Endothelial cell of umbilical vein (primary cell): ENCODE data around the gene OR52E8. TPM values are rescaled to one million over a fixed set of nuclear protein-coding genes. Genes with fewer than 3 reads are reported as not detected.

Experiments used
- BruUV-seq: library from RNA; stranded (reverse); fragments of 400-500 nt; replicated peaks from 2 replicates; lab custom pipeline; 2021; lab: Mats Ljungman, UMichigan
- CTCF ChIA-PET: fragments of 300-600, 350-600 bp; sonication (Branson Sonifier 250); formaldehyde crosslinking; loops from one replicate; lab custom pipeline; 2021; ENCODE audit warnings: antibody characterized with exemption, inconsistent platforms; lab: Charles Lee
- POLR2A ChIA-PET: fragments of 300-600, 350-600 bp; sonication (Branson Sonifier 250); formaldehyde crosslinking; loops from one replicate; lab custom pipeline; 2021; ENCODE audit warnings: antibody characterized with exemption, inconsistent platforms; lab: Charles Lee
- DNase-seq: peaks from one replicate; pipeline ENCODE4 v3.0.0-alpha.2; 2011; ENCODE audit warnings: low read depth, low spot score
- FAIRE-seq: peaks from 2 replicates; lab custom pipeline; 2011; peaks lifted over from hg19 to GRCh38; lab: Jason Lieb, UNC
- H2AFZ ChIP-seq: 2 replicates; pipeline ENCODE4 v1.6.0; 2012; ENCODE audit warnings: low read depth, low read length, control low read depth, inconsistent platforms
- H3K27ac ChIP-seq: 2 replicates; pipeline ENCODE4 v1.5.1; 2011; ENCODE audit warnings: low read depth, mild to moderate bottlenecking, control low read depth, low read length, moderate library complexity; ENCODE audit not compliant: insufficient read depth
- H3K27me3 ChIP-seq, 2 experiments: 2 replicates each; pipeline versions ENCODE4 v1.6.0 to v1.6.1; 2011; ENCODE audit warnings: low read length in 2 of 2, mixed read lengths in 1 of 2; ENCODE audit not compliant: control insufficient read depth in 2 of 2, insufficient read depth in 2 of 2
- H3K36me3 ChIP-seq, 2 experiments: 2 replicates in 1 of 2; 3 replicates in 1 of 2; pipeline ENCODE4 v1.5.1; 2011; ENCODE audit warnings: low read length in 2 of 2, mild to moderate bottlenecking in 1 of 2, moderate library complexity in 1 of 2; ENCODE audit not compliant: control insufficient read depth in 2 of 2, insufficient read depth in 2 of 2; ENCODE audit errors: extremely low read depth in 1 of 2
- H3K4me1 ChIP-seq: 3 replicates; pipeline ENCODE4 v1.5.1; 2011; ENCODE audit warnings: mild to moderate bottlenecking, low read length; ENCODE audit not compliant: control insufficient read depth, insufficient read depth; ENCODE audit errors: extremely low read depth
- H3K4me2 ChIP-seq: 2 replicates; pipeline ENCODE4 v1.6.1; 2011; ENCODE audit warnings: low read length, control low read depth, mixed read lengths; ENCODE audit not compliant: insufficient read depth
- H3K4me3 ChIP-seq, 3 experiments: fragments of 200-600 bp in 1 of 3; sonication (generic), shearing (Covaris generic) in 1 of 3; replicated peaks in 1 of 3; 2 replicates each; pipeline ENCODE4 v1.5.1; 2011 to 2016; ENCODE audit warnings: control low read depth in 3 of 3, low read length in 3 of 3, mild to moderate bottlenecking in 2 of 3, inconsistent platforms in 1 of 3, low read depth in 1 of 3, moderate library complexity in 1 of 3; ENCODE audit not compliant: insufficient read depth in 1 of 3
- H3K79me2 ChIP-seq: 2 replicates; pipeline ENCODE4 v1.6.0; 2012; ENCODE audit warnings: low read length, inconsistent platforms; ENCODE audit not compliant: control insufficient read depth, insufficient read depth
- H3K9ac ChIP-seq: replicated peaks from 2 replicates; pipeline ENCODE3; 2011; ENCODE audit warnings: low read length, control low read depth; ENCODE audit not compliant: insufficient read depth; ENCODE audit errors: extremely low read depth
- H3K9me1 ChIP-seq: replicated peaks from 3 replicates; pipeline ENCODE4 v1.6.0; 2011; ENCODE audit warnings: mild to moderate bottlenecking, low read length; ENCODE audit not compliant: control insufficient read depth, insufficient read depth; ENCODE audit errors: extremely low read depth
- H3K9me3 ChIP-seq: replicated peaks from 2 replicates; pipeline ENCODE4 v1.5.1; 2012; ENCODE audit warnings: low read length, inconsistent platforms; ENCODE audit not compliant: control insufficient read depth, insufficient read depth
- H4K20me1 ChIP-seq: replicated peaks from 2 replicates; pipeline ENCODE3; 2011; ENCODE audit warnings: mild to moderate bottlenecking, low read length; ENCODE audit not compliant: control insufficient read depth, insufficient read depth; ENCODE audit errors: extremely low read depth
- CTCF ChIP-seq, 2 donors: IDR thresholded peaks; 1 replicate in 1 of 2; 2 replicates in 1 of 2; pipeline ENCODE4 v1.5.1; 2011; ENCODE audit warnings: low read length in 2 of 2, mild to moderate bottlenecking in 2 of 2, moderate library complexity in 2 of 2, control low read depth in 1 of 2, inconsistent platforms in 1 of 2, low read depth in 1 of 2; ENCODE audit not compliant: insufficient read depth in 1 of 2; ENCODE audit errors: extremely low read depth in 1 of 2
- EZH2 ChIP-seq: IDR thresholded peaks from 2 replicates; pipeline ENCODE4 v1.6.1; 2012; ENCODE audit warnings: borderline replicate concordance, low read depth, mild to moderate bottlenecking, moderate library complexity, low read length, inconsistent platforms; ENCODE audit not compliant: severe bottlenecking
- FOS ChIP-seq: IDR thresholded peaks from 2 replicates; pipeline ENCODE4 v1.6.1; 2011; ENCODE audit warnings: mild to moderate bottlenecking, low read length, moderate library complexity, borderline replicate concordance; ENCODE audit not compliant: insufficient read depth
- GATA2 ChIP-seq: IDR thresholded peaks from 2 replicates; pipeline ENCODE4 v1.7.0; 2011; ENCODE audit warnings: low read depth, mild to moderate bottlenecking, moderate library complexity, mixed read lengths, low read length; ENCODE audit not compliant: insufficient read length, insufficient read depth
- JUN ChIP-seq: IDR thresholded peaks from 2 replicates; pipeline ENCODE4 v1.6.1; 2011; ENCODE audit warnings: borderline replicate concordance, low read depth; ENCODE audit not compliant: insufficient read length, insufficient read depth
- MYC ChIP-seq: IDR thresholded peaks from one replicate; pipeline ENCODE4 v1.6.1; 2011; ENCODE audit warnings: mild to moderate bottlenecking, low read depth, low read length
- POLR2A ChIP-seq: IDR thresholded peaks from 2 replicates; pipeline ENCODE4 v1.6.1; 2012; ENCODE audit warnings: low read depth, mild to moderate bottlenecking, control low read depth, low read length
- POLR2AphosphoS5 ChIP-seq: IDR thresholded peaks from 2 replicates; pipeline ENCODE4 v1.6.1; 2012; ENCODE audit warnings: low read depth, mild to moderate bottlenecking, control low read depth, low read length, moderate library complexity; ENCODE audit not compliant: insufficient read depth
- dilution Hi-C: fragments of 300-500 bp; cut with MboI; formaldehyde crosslinking; loops from one replicate; pipeline ENCODE4 v1.15.0; 2019; ENCODE audit warnings: low sequenced_read_pairs; ENCODE audit not compliant: extremely low pct_ligation_motif_present
- intact Hi-C: fragments of 100-400 bp; cut with micrococcal nuclease; formaldehyde crosslinking; loops from one replicate; pipeline ENCODE4 v1.10.0; 2022
- polyA plus RNA-seq, 4 experiments: library from polyadenylated mRNA; depleted of rRNA in 3 of 4; stranded (reverse) in 3 of 4; unstranded in 1 of 4; fragments of >200 nt; gene quantifications; 2 replicates each; pipeline versions ENCODE4 v1.2.1 to v1.2.3, GENCODE V29; 2011 to 2012; ENCODE audit warnings: missing spikeins in 1 of 4
- total RNA-seq: library from RNA; stranded (reverse); gene quantifications from 2 replicates; pipeline ENCODE4 v1.2.3, GENCODE V29; 2021
- TF ChIP-seq, protein P1 (sequence below): IDR thresholded peaks from 2 replicates; pipeline ENCODE4 v1.6.1; 2011; ENCODE audit not compliant: insufficient read depth, insufficient read length

Gene OR52E8
- total and polyA plus RNA-seq, 2 donors (not counting 3 experiments of a cell fraction or from before 2014, with no cell fraction given) = not detected

DNA sequence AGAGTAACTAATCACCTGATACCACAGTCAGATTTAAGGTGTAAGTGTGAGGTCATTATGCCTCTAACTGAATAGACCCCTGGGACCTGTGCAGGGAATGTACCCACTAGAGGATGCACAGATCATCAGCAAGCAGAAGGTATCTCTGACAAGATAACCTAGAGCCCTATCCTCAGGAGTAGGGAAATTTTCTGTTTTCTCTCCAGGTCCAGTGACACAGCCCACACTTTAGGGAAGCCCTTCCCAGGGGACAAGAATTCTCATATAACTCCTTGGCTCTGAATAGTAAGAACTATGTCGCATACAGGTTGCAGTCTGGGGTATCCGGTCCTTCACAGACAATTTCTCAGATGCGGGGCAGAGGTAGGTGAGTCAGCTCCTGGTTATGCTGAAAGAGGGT, 35.4 kb upstream of the OR52E8 start, which contains the start of gene OR52E5:
OR52E5 (plus strand) TSS at position 301 of the 400 bp plus-strand sequence. CDS start 7,569 bp downstream, outside the sequence.
- no peaks in the 10 kb centered on the region for H3K9me3 ChIP-seq
- CTCF ChIA-PET = no interaction called here
- intact Hi-C loops = loop anchor here (5.0 kb wide), 1 partner anchor 771 kb away; no protein-coding TSS in a partner anchor
- H3K4me3 ChIP-seq = no peak within 1 kb of the TSS
- no peak within 1 kb of the TSS for H3K9ac ChIP-seq
- dilution Hi-C loops = no loop called here
- POLR2A ChIA-PET = no interaction called here
- H3K4me2 ChIP-seq = no peak within 1 kb of the TSS
- no peak within 1 kb of the TSS for H3K27ac ChIP-seq
- BruUV-seq = no TSS peak
- H2AFZ ChIP-seq = no peak within 1 kb of the TSS
- H3K36me3 ChIP-seq = no peaks in the 10 kb centered on the region
- H3K27me3 ChIP-seq = no peaks in the 10 kb centered on the region
- TF ChIP-seq POLR2A (no peak), MYC (no peak), CTCF (IDR thresholded peaks at IDR 0.05; ENCODE audit: extremely low read depth in 1 of 2, insufficient read depth in 1 of 2, low read depth in 1 of 2, low read length in 2 of 2) (no peak), EZH2 (no peak), FOS (no peak), POLR2AphosphoS5 (no peak), GATA2 (no peak), JUN (no peak)
- TF ChIP-seq, protein P1, sequence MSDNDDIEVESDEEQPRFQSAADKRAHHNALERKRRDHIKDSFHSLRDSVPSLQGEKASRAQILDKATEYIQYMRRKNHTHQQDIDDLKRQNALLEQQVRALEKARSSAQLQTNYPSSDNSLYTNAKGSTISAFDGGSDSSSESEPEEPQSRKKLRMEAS = no peak
- H3K79me2 ChIP-seq = no peaks in the 10 kb centered on the region
- DNase-seq (no peak), FAIRE-seq (no peak)
- H3K4me1 ChIP-seq = no peaks in the 10 kb centered on the region
- H4K20me1 ChIP-seq = no peaks in the 10 kb centered on the region
- no peaks in the 10 kb centered on the region for H3K9me1 ChIP-seq
